GM13977 (cell line): ENCODE measurements around the gene GIGYF2.
"Not testable (repeated sequence)": the region's sequence is repeated elsewhere in the genome, so short reads cannot be mapped to it uniquely, and the experiment has no call there.

ENCODE experiments used
- DNase-seq: peaks from one replicate; pipeline ENCODE4 v3.0.0; 2012; ENCODE audit warnings: low spot score
- in situ Hi-C: fragments of 300-500 bp; cut with MboI; formaldehyde crosslinking; loops from one replicate; pipeline ENCODE4 v1.12.0; 2022; ENCODE audit warnings: low sequenced_read_pairs, low pct_unique_long_range_greater_than_20kb, mixed read lengths, inconsistent platforms; ENCODE audit not compliant: unreplicated experiment
- TF ChIP-seq, protein P1 (sequence below): IDR thresholded peaks from 2 replicates; pipeline ENCODE4 v1.5.1; 2012; ENCODE audit warnings: mild to moderate bottlenecking, control low read depth; ENCODE audit not compliant: insufficient read depth; ENCODE audit errors: extremely low read depth, missing control alignments

The GIGYF2 gene

DNA sequence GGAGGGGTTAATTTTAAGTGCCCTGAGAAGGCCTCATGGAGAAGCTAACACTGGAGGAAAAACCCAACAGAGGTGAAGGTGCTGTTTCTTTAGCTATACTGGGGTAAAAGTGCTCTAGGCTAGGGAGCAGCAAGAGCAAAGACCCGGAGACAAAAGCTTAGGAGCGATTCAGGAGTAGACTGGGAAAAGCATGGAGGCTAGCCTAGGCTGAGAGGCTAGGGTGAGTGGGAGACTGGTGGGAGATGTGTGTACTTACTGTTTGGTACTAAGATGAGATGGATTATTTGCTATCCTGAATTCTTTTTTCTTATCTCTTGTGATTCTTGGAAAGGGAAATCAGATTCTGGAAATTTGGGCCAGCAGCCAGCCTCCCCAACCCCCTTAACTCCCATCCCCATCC is 2.0 kb downstream of the GIGYF2 start:
- no peak for DNase-seq
- TF ChIP-seq, protein P1, sequence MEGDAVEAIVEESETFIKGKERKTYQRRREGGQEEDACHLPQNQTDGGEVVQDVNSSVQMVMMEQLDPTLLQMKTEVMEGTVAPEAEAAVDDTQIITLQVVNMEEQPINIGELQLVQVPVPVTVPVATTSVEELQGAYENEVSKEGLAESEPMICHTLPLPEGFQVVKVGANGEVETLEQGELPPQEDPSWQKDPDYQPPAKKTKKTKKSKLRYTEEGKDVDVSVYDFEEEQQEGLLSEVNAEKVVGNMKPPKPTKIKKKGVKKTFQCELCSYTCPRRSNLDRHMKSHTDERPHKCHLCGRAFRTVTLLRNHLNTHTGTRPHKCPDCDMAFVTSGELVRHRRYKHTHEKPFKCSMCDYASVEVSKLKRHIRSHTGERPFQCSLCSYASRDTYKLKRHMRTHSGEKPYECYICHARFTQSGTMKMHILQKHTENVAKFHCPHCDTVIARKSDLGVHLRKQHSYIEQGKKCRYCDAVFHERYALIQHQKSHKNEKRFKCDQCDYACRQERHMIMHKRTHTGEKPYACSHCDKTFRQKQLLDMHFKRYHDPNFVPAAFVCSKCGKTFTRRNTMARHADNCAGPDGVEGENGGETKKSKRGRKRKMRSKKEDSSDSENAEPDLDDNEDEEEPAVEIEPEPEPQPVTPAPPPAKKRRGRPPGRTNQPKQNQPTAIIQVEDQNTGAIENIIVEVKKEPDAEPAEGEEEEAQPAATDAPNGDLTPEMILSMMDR: no peak
- in situ Hi-C loops: no loop called here

GRCh38 chr2:232700154-232700553 is 3.0 kb downstream of the GIGYF2 start:
- in situ Hi-C loops: no loop called here
- TF ChIP-seq, protein P1: no peak
- no peak for DNase-seq

DNA sequence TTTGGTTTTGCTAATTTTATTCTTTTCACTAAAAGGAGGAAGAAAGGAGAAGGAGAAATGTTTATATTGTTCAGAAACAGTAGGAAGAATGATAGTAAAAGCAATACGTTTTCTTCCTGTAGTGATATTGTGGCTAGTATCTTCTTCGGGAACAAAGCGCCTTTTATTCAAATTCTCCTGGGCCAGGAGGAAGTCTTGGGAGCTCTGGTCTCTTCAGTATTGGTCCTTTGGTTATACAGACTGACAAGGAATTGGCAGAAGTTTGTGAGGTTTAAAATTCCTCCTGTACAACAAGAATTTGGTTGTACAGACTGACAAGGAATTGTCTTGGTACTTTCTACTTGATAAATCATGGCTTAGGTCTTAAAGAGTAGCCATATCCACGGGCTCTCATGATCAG is 9.9 kb downstream of the GIGYF2 start:
- DNase-seq: no peak
- in situ Hi-C loops: no loop called here
- TF ChIP-seq, protein P1: no peak

DNA sequence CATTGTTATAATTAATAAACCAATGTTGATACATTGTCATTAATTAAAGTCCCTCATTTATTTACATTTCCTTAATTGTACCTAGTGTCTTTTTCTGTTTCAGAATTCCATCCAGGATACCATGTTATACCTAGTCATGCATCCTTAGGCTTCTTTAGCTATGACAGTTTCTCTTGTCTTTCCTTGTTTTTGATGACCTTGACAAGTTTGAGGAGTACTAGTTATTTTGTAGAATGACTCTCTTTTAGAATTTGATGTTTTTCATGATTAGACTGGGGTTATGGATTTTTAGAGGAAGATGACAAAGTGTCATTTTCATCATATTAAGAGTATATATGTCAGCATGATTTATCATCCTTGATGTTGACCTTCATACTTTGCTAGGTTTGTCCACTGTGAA is 16.4 kb downstream of the GIGYF2 start:
- in situ Hi-C loops: no loop called here
- DNase-seq: no peak
- TF ChIP-seq, protein P1: no peak

- TF ChIP-seq, protein P1: no peak
- DNase-seq: no peak
- in situ Hi-C loops: no loop called here
Observed at GRCh38 chr2:232714969-232715368, 17.8 kb downstream of the GIGYF2 start.

DNA sequence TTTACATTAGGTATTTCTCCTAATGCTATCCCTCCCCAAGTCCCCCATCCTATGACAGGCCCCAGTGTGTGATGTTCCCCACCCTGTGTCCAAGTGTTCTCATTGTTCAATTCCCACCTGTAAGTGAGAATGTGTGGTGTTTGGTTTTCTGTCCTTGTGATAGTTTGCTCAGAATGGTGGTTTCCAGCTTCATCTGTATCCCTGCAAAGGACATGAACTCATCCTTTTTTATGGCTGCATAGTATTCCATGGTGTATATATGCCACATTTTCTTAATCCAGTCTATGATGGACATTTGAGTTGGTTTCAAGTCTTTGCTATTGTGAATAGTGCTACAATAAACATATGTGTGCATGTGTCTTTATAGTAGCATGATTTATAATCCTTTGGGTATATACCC is 22.9 kb downstream of the GIGYF2 start:
- DNase-seq, in situ Hi-C loops: not testable (repeated sequence)

GRCh38 chr2:232721261-232721660 is 24.1 kb downstream of the GIGYF2 start:
- in situ Hi-C loops: no loop called here
- no peak for DNase-seq
- TF ChIP-seq, protein P1: no peak
